Measurements from ENCODE around the gene CADM4. TPM values are rescaled to one million over a fixed set of nuclear protein-coding genes. Genes with fewer than 3 reads are reported as not detected.
"Not testable (repeated sequence)": the region's sequence is repeated elsewhere in the genome, so short reads cannot be mapped to it uniquely, and the experiment has no call there.

The CADM4 gene
- total and polyA plus RNA-seq, 10 donors, result 0.89 to 4.7 (median 2.0) TPM

DNA sequence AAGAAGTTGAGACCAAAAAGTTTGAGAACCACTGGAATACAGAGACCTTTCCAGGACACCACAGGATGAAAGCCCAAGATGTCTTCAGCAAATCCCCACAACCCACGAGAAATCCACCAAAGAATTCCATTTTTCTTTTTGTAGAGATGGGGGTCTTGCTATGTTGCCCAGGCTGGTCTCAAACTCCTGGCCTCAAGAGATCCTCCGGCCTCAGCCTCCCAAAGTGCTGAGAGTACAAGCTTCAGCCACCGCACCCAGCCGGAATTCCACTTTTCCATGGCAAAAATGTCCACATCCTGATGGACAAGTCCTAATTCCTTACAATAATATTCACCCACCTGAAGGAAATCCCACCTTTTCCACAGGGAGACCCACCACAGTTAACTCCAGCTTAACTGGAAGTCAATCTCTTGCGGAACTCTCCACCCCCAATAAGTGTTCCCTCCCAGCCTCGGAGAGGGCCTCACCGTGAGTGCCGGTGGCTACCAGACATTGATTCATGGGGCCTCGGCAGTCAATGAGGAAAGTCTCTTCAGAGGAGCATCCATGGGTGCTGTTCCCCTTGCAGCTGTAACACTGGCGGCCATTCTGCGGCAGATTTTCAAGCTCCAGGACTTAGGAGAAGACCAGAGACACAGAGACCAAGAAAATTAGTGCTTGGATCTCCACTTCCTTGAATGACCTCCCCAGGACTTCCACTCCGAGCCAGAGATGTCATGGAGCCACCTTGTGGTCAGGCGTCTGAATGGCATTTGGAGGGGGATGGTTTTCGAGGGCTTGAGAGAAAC is 12.3 kb upstream of the CADM4 start:
- WGBS, 5 donors, result 62 to 77% (median 64%) methylated on average over 14 of the region's 14 CpGs
- H3K27ac ChIP-seq, result no peak overlapping the region
- H3K4me1 ChIP-seq, result peaks cover 0 to 11% (median 5%) of the 10 kb centered on the region in 6 donors
- H3K27me3 ChIP-seq (replicated peaks in 1 of 7), result no peaks in the 10 kb centered on the region
- H3K36me3 ChIP-seq, result peaks cover 0 to 100% (median 53%) of the 10 kb centered on the region in 6 donors
- no peak for DNase-seq
- peaks cover 0 to 6% (median 0%) of the 10 kb centered on the region in 8 donors for H3K9me3 ChIP-seq
- intact Hi-C loops (cut with DNase I; ENCODE audit: low total_unique reads), result no loop called here
- H3K4me3 ChIP-seq, result peak overlapping the region in 1 of 8 donors; percentile 37
- TF ChIP-seq, protein P1, sequence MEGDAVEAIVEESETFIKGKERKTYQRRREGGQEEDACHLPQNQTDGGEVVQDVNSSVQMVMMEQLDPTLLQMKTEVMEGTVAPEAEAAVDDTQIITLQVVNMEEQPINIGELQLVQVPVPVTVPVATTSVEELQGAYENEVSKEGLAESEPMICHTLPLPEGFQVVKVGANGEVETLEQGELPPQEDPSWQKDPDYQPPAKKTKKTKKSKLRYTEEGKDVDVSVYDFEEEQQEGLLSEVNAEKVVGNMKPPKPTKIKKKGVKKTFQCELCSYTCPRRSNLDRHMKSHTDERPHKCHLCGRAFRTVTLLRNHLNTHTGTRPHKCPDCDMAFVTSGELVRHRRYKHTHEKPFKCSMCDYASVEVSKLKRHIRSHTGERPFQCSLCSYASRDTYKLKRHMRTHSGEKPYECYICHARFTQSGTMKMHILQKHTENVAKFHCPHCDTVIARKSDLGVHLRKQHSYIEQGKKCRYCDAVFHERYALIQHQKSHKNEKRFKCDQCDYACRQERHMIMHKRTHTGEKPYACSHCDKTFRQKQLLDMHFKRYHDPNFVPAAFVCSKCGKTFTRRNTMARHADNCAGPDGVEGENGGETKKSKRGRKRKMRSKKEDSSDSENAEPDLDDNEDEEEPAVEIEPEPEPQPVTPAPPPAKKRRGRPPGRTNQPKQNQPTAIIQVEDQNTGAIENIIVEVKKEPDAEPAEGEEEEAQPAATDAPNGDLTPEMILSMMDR (IDR thresholded peaks at IDR 0.05 in 8 of 11, conservative IDR thresholded peaks at IDR 0.05 in 3 of 11), result peak; percentile 35 to 77 (median 73)
- TF ChIP-seq POLR2A (IDR thresholded peaks at IDR 0.05) (no peak), POLR2AphosphoS5 (IDR thresholded peaks at IDR 0.05) (peak in 1 of 3 donors; percentile 25)

GRCh38 chr19:43650276-43650675 is 10.6 kb upstream of the CADM4 start:
- WGBS, 5 donors, result 92 to 96% (median 95%) methylated on average over 7 of the region's 7 CpGs

GRCh38 chr19:43649514-43649913 is 9.9 kb upstream of the CADM4 start:
- WGBS, 5 donors, result 69 to 89% (median 81%) methylated on average over 2 of the region's 2 CpGs

More at GRCh38 chr19:43650276-43650675, 10.6 kb upstream of the CADM4 start:
- peaks cover 0 to 97% (median 43%) of the 10 kb centered on the region in 6 donors for H3K36me3 ChIP-seq
- H3K4me1 ChIP-seq, result peaks cover 0 to 11% (median 5%) of the 10 kb centered on the region in 6 donors
- H3K4me3 ChIP-seq; H3K27me3 ChIP-seq (replicated peaks in 1 of 7); H3K9me3 ChIP-seq; H3K27ac ChIP-seq; intact Hi-C loops (cut with DNase I; ENCODE audit: low total_unique reads); DNase-seq: not testable (repeated sequence)

DNA sequence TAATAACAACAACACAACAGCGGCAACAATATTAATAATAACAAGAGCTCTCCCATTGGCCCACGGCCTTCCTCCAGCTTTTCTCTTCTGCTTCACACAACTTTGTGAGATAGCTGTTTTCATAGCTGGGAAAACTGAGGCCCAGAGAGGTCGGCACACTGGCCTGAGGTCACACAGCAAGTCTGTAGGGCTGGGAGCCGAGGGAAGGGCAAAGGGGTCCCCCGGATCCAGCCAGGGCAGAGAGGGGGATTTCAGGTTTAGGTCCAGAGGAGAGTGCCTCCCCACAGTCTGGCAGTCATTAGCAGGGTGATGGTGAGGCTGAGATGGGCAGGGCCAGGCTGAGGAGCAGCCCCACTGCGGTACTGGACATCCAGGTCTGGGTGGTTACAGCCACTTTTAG is 9.0 kb upstream of the CADM4 start:
- TF ChIP-seq POLR2AphosphoS5 (IDR thresholded peaks at IDR 0.05) (no peak), POLR2A (IDR thresholded peaks at IDR 0.05) (no peak)
- TF ChIP-seq, protein P1 (IDR thresholded peaks at IDR 0.05 in 8 of 11, conservative IDR thresholded peaks at IDR 0.05 in 3 of 11), result no peak
- 88 to 95% (median 93%) methylated on average over 6 of the region's 6 CpGs for WGBS, 5 donors
- Histone ChIP-seq H3K4me3 (no peak overlapping the region), H3K4me1 (peaks cover 0 to 11% (median 5%) of the 10 kb centered on the region in 6 donors), H3K36me3 (peaks cover 0 to 81% (median 32%) of the 10 kb centered on the region in 6 donors), H3K9me3 (peaks cover 0 to 5% (median 0%) of the 10 kb centered on the region in 8 donors), H3K27me3 (replicated peaks in 1 of 7) (no peaks in the 10 kb centered on the region), H3K27ac (no peak overlapping the region)
- no peak for DNase-seq
- intact Hi-C loops (cut with DNase I; ENCODE audit: low total_unique reads), result no loop called here

More at GRCh38 chr19:43649514-43649913, 9.9 kb upstream of the CADM4 start:
- Histone ChIP-seq H3K27me3 (replicated peaks in 1 of 7) (no peaks in the 10 kb centered on the region), H3K27ac (no peak overlapping the region), H3K4me1 (peaks cover 0 to 11% (median 5%) of the 10 kb centered on the region in 6 donors), H3K36me3 (peaks cover 0 to 90% (median 36%) of the 10 kb centered on the region in 6 donors), H3K9me3 (peaks cover 0 to 5% (median 0%) of the 10 kb centered on the region in 8 donors), H3K4me3 (no peak overlapping the region)
- DNase-seq, result no peak
- TF ChIP-seq, protein P1 (IDR thresholded peaks at IDR 0.05 in 8 of 11, conservative IDR thresholded peaks at IDR 0.05 in 3 of 11), result no peak
- TF ChIP-seq POLR2A (IDR thresholded peaks at IDR 0.05) (no peak), POLR2AphosphoS5 (IDR thresholded peaks at IDR 0.05) (no peak)
- intact Hi-C loops (cut with DNase I; ENCODE audit: low total_unique reads), result no loop called here
